Neural progenitor cell (in vitro differentiated cells): ENCODE measurements around the gene E2F3. TPM values are rescaled to one million over a fixed set of nuclear protein-coding genes. Genes with fewer than 3 reads are reported as not detected.

Experiments
- DNase-seq: peaks from one replicate; pipeline ENCODE4 v3.0.0-alpha.2; 2016; ENCODE audit warnings: low spot score
- H2AFZ ChIP-seq: fragments of 200-600 bp; sonication (generic); replicated peaks from 2 replicates; pipeline ENCODE4 v1.6.1; 2016; ENCODE audit warnings: antibody characterized with exemption
- H3F3A ChIP-seq: fragments of 200-600 bp; sonication (generic); 2 replicates; pipeline ENCODE4 v1.6.1; 2016; ENCODE audit warnings: antibody characterized with exemption, low read depth
- H3K27ac ChIP-seq: fragments of 200-600 bp; sonication (generic); 2 replicates; pipeline ENCODE4 v1.5.1; 2016; ENCODE audit warnings: mild to moderate bottlenecking
- H3K27me3 ChIP-seq: fragments of 200-600 bp; sonication (generic); 2 replicates; pipeline ENCODE4 v1.6.1; 2016; ENCODE audit warnings: mild to moderate bottlenecking, moderate library complexity
- H3K36me3 ChIP-seq: fragments of 200-600 bp; sonication (generic); 2 replicates; pipeline ENCODE4 v1.5.1; 2016
- H3K4me1 ChIP-seq: fragments of 200-600 bp; sonication (generic); 2 replicates; pipeline ENCODE4 v1.6.1; 2016; ENCODE audit warnings: mixed run types
- H3K4me2 ChIP-seq: fragments of 200-600 bp; sonication (generic); 2 replicates; pipeline ENCODE4 v1.6.1; 2016
- H3K4me3 ChIP-seq: fragments of 200-600 bp; sonication (generic); 2 replicates; pipeline ENCODE4 v1.5.1; 2016
- H3K79me2 ChIP-seq: fragments of 200-600 bp; sonication (generic); 2 replicates; pipeline ENCODE4 v1.6.1; 2016; ENCODE audit warnings: low read depth
- H3K9ac ChIP-seq: fragments of 200-600 bp; sonication (generic); 2 replicates; pipeline ENCODE4 v1.6.1; 2016
- H3K9me3 ChIP-seq: fragments of 200-600 bp; sonication (generic); 2 replicates; pipeline ENCODE4 v1.5.1; 2016; ENCODE audit warnings: low read depth
- H4K20me1 ChIP-seq: fragments of 200-600 bp; sonication (generic); 2 replicates; pipeline ENCODE4 v1.6.1; 2016; ENCODE audit warnings: low read depth
- H3K27ac Mint-ChIP-seq: 3 replicates; pipeline ENCODE4 v1.8.0; 2021; ENCODE audit warnings: mixed read lengths
- H3K27me3 Mint-ChIP-seq: 2 replicates; pipeline ENCODE4 v1.8.0; 2022; ENCODE audit warnings: low read depth, mild to moderate bottlenecking, inconsistent platforms, moderate library complexity, mixed read lengths; ENCODE audit not compliant: insufficient read depth
- H3K36me3 Mint-ChIP-seq: 3 replicates; pipeline ENCODE4 v1.8.0; 2021; ENCODE audit warnings: mixed read lengths
- H3K4me1 Mint-ChIP-seq: 3 replicates; pipeline ENCODE4 v1.8.0; 2021; ENCODE audit warnings: mixed read lengths
- H3K4me3 Mint-ChIP-seq: 3 replicates; pipeline ENCODE4 v1.8.0; 2021; ENCODE audit warnings: mild to moderate bottlenecking, moderate library complexity, mixed read lengths
- H3K9me3 Mint-ChIP-seq: 3 replicates; pipeline ENCODE4 v1.8.0; 2020; ENCODE audit warnings: mixed read lengths
- CTCF ChIP-seq: fragments of 200-600 bp; sonication (generic); IDR thresholded peaks from 2 replicates; pipeline ENCODE4 v1.5.1; 2017; ENCODE audit warnings: antibody characterized with exemption, mild to moderate bottlenecking
- EZH2 ChIP-seq: fragments of 200-600 bp; sonication (generic); IDR thresholded peaks from 2 replicates; pipeline ENCODE4 v1.6.1; 2017; ENCODE audit warnings: antibody characterized with exemption, mild to moderate bottlenecking, moderate library complexity
- EZH2phosphoT487 ChIP-seq: fragments of 200-600 bp; sonication (generic); IDR thresholded peaks from 2 replicates; pipeline ENCODE4 v1.6.1; 2017; ENCODE audit warnings: antibody characterized with exemption
- total RNA-seq: library from RNA; depleted of rRNA; stranded (reverse); fragments of >200 nt; gene quantifications from 2 replicates; pipeline ENCODE4 v1.2.3, GENCODE V29; 2015; ENCODE audit warnings: low replicate concordance

The E2F3 gene
- total RNA-seq, 1 donor from 2014 or later, result 35.7 TPM

- Histone ChIP-seq H3K4me3 (no peak overlapping the region), H4K20me1 (peaks cover 45% of the 10 kb centered on the region), H3K27ac (no peak overlapping the region), H2AFZ (no peak overlapping the region), H3K36me3 (peaks cover 3% of the 10 kb centered on the region), H3K4me1 (peaks cover 14% of the 10 kb centered on the region), H3K9ac (no peak overlapping the region), H3F3A (no peaks in the 10 kb centered on the region), H3K4me2 (no peak overlapping the region), H3K79me2 (peaks cover 100% of the 10 kb centered on the region), H3K27me3 (no peaks in the 10 kb centered on the region), H3K9me3 (no peaks in the 10 kb centered on the region)
- H3K4me1 Mint-ChIP-seq, result peaks cover under 1% of the 10 kb centered on the region
- H3K4me3 Mint-ChIP-seq, result no peak overlapping the region
- no peak overlapping the region for H3K27ac Mint-ChIP-seq
- TF ChIP-seq EZH2phosphoT487, result no peak
- no peak for TF ChIP-seq EZH2
- no peak for TF ChIP-seq CTCF
- peaks cover 6% of the 10 kb centered on the region for H3K9me3 Mint-ChIP-seq
- H3K27me3 Mint-ChIP-seq, result peaks cover 2% of the 10 kb centered on the region
- H3K36me3 Mint-ChIP-seq, result peaks cover 55% of the 10 kb centered on the region
- DNase-seq, result no peak
These were observed 31.6 kb downstream of the E2F3 start for GRCh38 chr6:20433321-20433720.

GRCh38 chr6:20433929-20434328 is 32.2 kb downstream of the E2F3 start:
- H3K9ac ChIP-seq, result no peak overlapping the region
- no peaks in the 10 kb centered on the region for H3F3A ChIP-seq
- TF ChIP-seq EZH2 (no peak), CTCF (no peak), EZH2phosphoT487 (no peak)
- DNase-seq, result no peak
- no peak overlapping the region for H3K4me3 ChIP-seq
- peaks cover 43% of the 10 kb centered on the region for H4K20me1 ChIP-seq
- H3K4me2 ChIP-seq, result no peak overlapping the region
- Mint-ChIP-seq H3K4me3 (no peak overlapping the region), H3K27me3 (peaks cover 2% of the 10 kb centered on the region), H3K4me1 (peaks cover 2% of the 10 kb centered on the region), H3K9me3 (peaks cover 2% of the 10 kb centered on the region), H3K27ac (no peak overlapping the region), H3K36me3 (peaks cover 50% of the 10 kb centered on the region)
- H2AFZ ChIP-seq, result no peak overlapping the region
- H3K4me1 ChIP-seq, result peaks cover 20% of the 10 kb centered on the region
- peak overlapping the region; percentile 23 for H3K27ac ChIP-seq
- peaks cover 3% of the 10 kb centered on the region for H3K36me3 ChIP-seq
- H3K9me3 ChIP-seq, result no peaks in the 10 kb centered on the region
- peaks cover 100% of the 10 kb centered on the region for H3K79me2 ChIP-seq
- H3K27me3 ChIP-seq, result no peaks in the 10 kb centered on the region

- H3K4me3 ChIP-seq, result no peak overlapping the region
- H3K9me3 ChIP-seq, result no peaks in the 10 kb centered on the region
- H3K4me1 Mint-ChIP-seq, result peaks cover 2% of the 10 kb centered on the region
- no peak overlapping the region for H3K9ac ChIP-seq
- H3K27ac Mint-ChIP-seq, result no peak overlapping the region
- TF ChIP-seq CTCF, result no peak
- no peak for TF ChIP-seq EZH2
- TF ChIP-seq EZH2phosphoT487, result no peak
- H3K27me3 Mint-ChIP-seq, result peaks cover 2% of the 10 kb centered on the region
- H3K4me3 Mint-ChIP-seq, result no peak overlapping the region
- no peak overlapping the region for H2AFZ ChIP-seq
- H3K4me2 ChIP-seq, result no peak overlapping the region
- DNase-seq, result no peak
- H3K4me1 ChIP-seq, result peaks cover 23% of the 10 kb centered on the region
- no peaks in the 10 kb centered on the region for H3F3A ChIP-seq
- peaks cover 2% of the 10 kb centered on the region for H3K9me3 Mint-ChIP-seq
- peaks cover 100% of the 10 kb centered on the region for H3K79me2 ChIP-seq
- H3K36me3 Mint-ChIP-seq, result peaks cover 54% of the 10 kb centered on the region
- no peak overlapping the region for H3K27ac ChIP-seq
- peaks cover 37% of the 10 kb centered on the region for H4K20me1 ChIP-seq
- H3K27me3 ChIP-seq, result no peaks in the 10 kb centered on the region
- H3K36me3 ChIP-seq, result peaks cover 3% of the 10 kb centered on the region
These were observed 33.1 kb downstream of the E2F3 start for GRCh38 chr6:20434766-20435165.
